Body of pancreas (tissue), 4 donors: ENCODE measurements around the gene PIEZO2. TPM values are rescaled to one million over a fixed set of nuclear protein-coding genes. Genes with fewer than 3 reads are reported as not detected.

Experiments used
- ATAC-seq: fragments of 150-250 bp; one replicate; pipeline ENCODE4 v1.9.1; 2016
- DNase-seq, 4 donors: peaks; one replicate each; pipeline ENCODE4 v3.0.0-alpha.2; 2019
- H3K27ac ChIP-seq, 4 donors: fragments of 200-600 bp; sonication (generic); 1 replicate in 3 of 4; 2 replicates in 1 of 4; pipeline versions ENCODE4 v1.5.1 to v1.6.1; 2016 to 2019; ENCODE audit warnings: mild to moderate bottlenecking in 1 of 4, mixed read lengths in 1 of 4, moderate library complexity in 1 of 4
- H3K27me3 ChIP-seq, 2 donors: fragments of 200-600 bp; sonication (generic); one replicate each; pipeline ENCODE4 v1.6.0; 2016; ENCODE audit warnings: mild to moderate bottlenecking in 1 of 2
- H3K36me3 ChIP-seq, 2 donors: fragments of 200-600 bp; sonication (generic); replicated peaks in 1 of 2; 2 replicates each; pipeline ENCODE4 v1.5.1; 2016; ENCODE audit warnings: low read depth in 2 of 2; ENCODE audit not compliant: insufficient read depth in 1 of 2
- H3K4me1 ChIP-seq: fragments of 200-600 bp; sonication (generic); one replicate; pipeline ENCODE4 v1.6.0; 2016
- H3K4me3 ChIP-seq, 2 donors: fragments of 200-600 bp; sonication (generic); 1 replicate in 1 of 2; 2 replicates in 1 of 2; pipeline ENCODE4 v1.5.1; 2016 to 2019
- H3K9me3 ChIP-seq, 3 donors: fragments of 200-600 bp; sonication (generic); 1 replicate in 2 of 3; 2 replicates in 1 of 3; pipeline ENCODE4 v1.5.1; 2016
- CTCF ChIP-seq, 7 experiments: fragments of 450-650 bp in 4 of 7; fragments of 200-600 bp in 3 of 7; sonication (generic) in 3 of 7; IDR thresholded peaks; one replicate each; pipeline ENCODE4 v1.5.1; 2016 to 2019; ENCODE audit warnings: antibody characterized with exemption in 7 of 7
- POLR2A ChIP-seq, 3 donors: fragments of 450-650 bp; IDR thresholded peaks; one replicate each; pipeline ENCODE4 v1.6.1; 2016; ENCODE audit warnings: antibody characterized with exemption in 3 of 3, mild to moderate bottlenecking in 2 of 3
- WGBS, 2 donors: methylation state at CpG; one replicate each; pipeline ENCODE4 v1.1.5; 2017; 5-methylcytosine and 5-hydroxymethylcytosine counted together
- intact Hi-C: fragments of 100-400 bp; cut with DNase I; formaldehyde crosslinking; loops from one replicate; pipeline ENCODE4 v1.15.1; 2023
- total RNA-seq, 2 donors: library from RNA; depleted of rRNA; stranded (reverse); fragments of >200 nt; gene quantifications; one replicate each; pipeline ENCODE4 v1.1.0, GENCODE V29; 2016

The PIEZO2 gene
- total RNA-seq, 2 donors from 2014 or later = 0.33 to 40.7 TPM

- WGBS, 2 donors = 72 to 87% methylated on average over 5 of the region's 5 CpGs
- no peaks in the 10 kb centered on the region for H3K36me3 ChIP-seq
- ATAC-seq = no peak
- TF ChIP-seq POLR2A (IDR thresholded peaks at IDR 0.05) = no peak
- TF ChIP-seq CTCF (IDR thresholded peaks at IDR 0.05) = no peak
- no peaks in the 10 kb centered on the region for H3K4me1 ChIP-seq
- H3K27me3 ChIP-seq = no peaks in the 10 kb centered on the region
- DNase-seq = no peak
- no peak overlapping the region for H3K4me3 ChIP-seq
- no peak overlapping the region for H3K27ac ChIP-seq
- intact Hi-C loops = no loop called here
- no peaks in the 10 kb centered on the region for H3K9me3 ChIP-seq
These were observed 405.6 kb downstream of the PIEZO2 start for GRCh38 chr18:10743766-10744165.

- no peak overlapping the region for H3K27ac ChIP-seq
- no peaks in the 10 kb centered on the region for H3K36me3 ChIP-seq
- intact Hi-C loops = no loop called here
- no peaks in the 10 kb centered on the region for H3K9me3 ChIP-seq
- ATAC-seq (no peak), DNase-seq (no peak)
- H3K4me1 ChIP-seq = no peaks in the 10 kb centered on the region
- 70 to 83% methylated on average over 3 of the region's 3 CpGs for WGBS, 2 donors
- TF ChIP-seq CTCF (IDR thresholded peaks at IDR 0.05) (no peak), POLR2A (IDR thresholded peaks at IDR 0.05) (no peak)
- H3K27me3 ChIP-seq = no peaks in the 10 kb centered on the region
- H3K4me3 ChIP-seq = no peak overlapping the region
These were observed 410.2 kb downstream of the PIEZO2 start for GRCh38 chr18:10739152-10739551.

GRCh38 chr18:10736984-10737383 is 412.4 kb downstream of the PIEZO2 start:
- WGBS, 2 donors = 34 to 45% methylated on average over 3 of the region's 3 CpGs
- ATAC-seq (no peak), DNase-seq (no peak)
- H3K27me3 ChIP-seq = no peaks in the 10 kb centered on the region
- H3K4me1 ChIP-seq = no peaks in the 10 kb centered on the region
- H3K9me3 ChIP-seq = no peaks in the 10 kb centered on the region
- no peak overlapping the region for H3K4me3 ChIP-seq
- intact Hi-C loops = no loop called here
- H3K36me3 ChIP-seq = no peaks in the 10 kb centered on the region
- no peak overlapping the region for H3K27ac ChIP-seq
- no peak for TF ChIP-seq CTCF (IDR thresholded peaks at IDR 0.05)
- no peak for TF ChIP-seq POLR2A (IDR thresholded peaks at IDR 0.05)

GRCh38 chr18:10732990-10733389 is 416.4 kb downstream of the PIEZO2 start:
- H3K27ac ChIP-seq = no peak overlapping the region
- 31 to 56% methylated on average over 4 of the region's 4 CpGs for WGBS, 2 donors
- H3K27me3 ChIP-seq = no peaks in the 10 kb centered on the region
- no peak for TF ChIP-seq CTCF (IDR thresholded peaks at IDR 0.05)
- TF ChIP-seq POLR2A (IDR thresholded peaks at IDR 0.05) = no peak
- H3K9me3 ChIP-seq = no peaks in the 10 kb centered on the region
- H3K36me3 ChIP-seq = no peaks in the 10 kb centered on the region
- no peak for DNase-seq
- no peak overlapping the region for H3K4me3 ChIP-seq
- intact Hi-C loops = no loop called here
- no peaks in the 10 kb centered on the region for H3K4me1 ChIP-seq
- no peak for ATAC-seq

- H3K4me1 ChIP-seq = peaks cover 10% of the 10 kb centered on the region
- intact Hi-C loops = no loop called here
- WGBS, 2 donors = 75 to 82% methylated on average over 3 of the region's 3 CpGs
These were observed 421.9 kb downstream of the PIEZO2 start for GRCh38 chr18:10727477-10727876.

More at GRCh38 chr18:10727477-10727876, 421.9 kb downstream of the PIEZO2 start:
- no peak for ATAC-seq
- no peaks in the 10 kb centered on the region for H3K36me3 ChIP-seq
- no peak for TF ChIP-seq POLR2A (IDR thresholded peaks at IDR 0.05)
- no peak for TF ChIP-seq CTCF (IDR thresholded peaks at IDR 0.05)
- no peaks in the 10 kb centered on the region for H3K27me3 ChIP-seq
- H3K27ac ChIP-seq = no peak overlapping the region
- H3K9me3 ChIP-seq = no peaks in the 10 kb centered on the region
- no peak overlapping the region for H3K4me3 ChIP-seq
- DNase-seq = no peak
